ENCODE results near the gene CDRT4.

Gene CDRT4

DNA sequence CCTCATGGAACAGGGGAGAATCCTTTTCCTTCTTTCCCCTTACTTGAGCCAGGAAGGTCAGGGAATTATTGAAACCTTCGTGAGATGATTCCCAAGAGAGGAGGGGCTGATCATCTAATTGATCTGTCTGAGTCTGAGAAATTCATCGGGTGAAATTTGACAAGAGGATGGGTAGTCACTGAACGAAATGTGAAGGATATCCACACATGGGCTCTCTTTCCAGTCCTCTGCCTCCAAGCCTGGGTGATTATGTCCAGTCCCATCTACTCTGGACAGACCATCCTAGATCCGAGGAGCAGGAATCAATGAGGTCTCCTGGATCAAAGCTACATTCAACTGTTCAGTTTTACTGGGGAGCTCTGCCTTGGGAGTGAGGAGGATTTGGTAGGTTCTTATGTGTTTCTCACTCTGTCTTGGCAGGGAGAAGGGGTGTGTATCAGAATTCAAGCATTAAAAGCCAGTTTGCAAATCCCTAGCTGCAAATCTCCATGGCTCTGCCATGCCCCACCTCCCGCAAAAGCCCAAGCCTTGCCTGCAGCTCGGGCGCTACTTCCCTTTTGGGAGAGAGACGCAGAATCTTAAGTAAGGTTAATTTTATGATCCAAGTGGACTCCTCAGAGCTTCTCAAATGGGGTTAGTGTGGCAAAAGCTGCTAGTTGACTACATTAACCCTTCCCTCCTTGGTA, 78.9 kb downstream of the CDRT4 start:
- DNase-seq: no peak

DNA sequence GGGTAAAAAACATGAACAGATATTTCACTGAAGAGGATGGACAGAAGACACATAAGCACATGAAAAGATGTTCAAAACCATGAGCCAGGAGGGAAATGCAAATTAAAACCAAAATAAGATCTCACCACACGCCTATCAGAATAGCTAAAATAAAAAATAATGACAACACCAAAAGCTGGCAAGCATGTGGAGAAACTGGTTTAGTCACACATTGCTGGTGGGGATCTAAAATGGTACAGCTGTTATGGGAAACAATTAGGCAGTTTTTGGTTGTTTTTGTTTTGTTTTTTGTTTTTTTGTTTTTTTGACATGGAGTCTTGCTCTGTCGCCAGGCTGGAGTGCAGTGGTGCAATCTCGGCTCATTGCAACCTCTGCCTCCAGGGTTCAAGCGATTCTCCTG, 81.3 kb downstream of the CDRT4 start:
- DNase-seq: no peak
